AG09309 (cell line): ENCODE results near the gene UCK2.

Source experiments
- DNase-seq: peaks from one replicate; pipeline ENCODE4 v3.0.0-alpha.2; 2010; ENCODE audit warnings: low read depth
- H3K4me3 ChIP-seq: 2 replicates; pipeline ENCODE4 v1.5.1; 2011; ENCODE audit warnings: mild to moderate bottlenecking, low read depth, low read length, moderate library complexity; ENCODE audit not compliant: control insufficient read depth
- CTCF ChIP-seq: IDR thresholded peaks from 2 replicates; pipeline ENCODE4 v1.5.1; 2011; ENCODE audit warnings: mild to moderate bottlenecking, low read depth, low read length, inconsistent platforms; ENCODE audit not compliant: insufficient read depth, control insufficient read depth; ENCODE audit errors: missing control alignments

UCK2 gene

GRCh38 chr1:165902565-165902964 is 75.2 kb downstream of the UCK2 start:
- no peak for DNase-seq
- no peak for TF ChIP-seq CTCF
- H3K4me3 ChIP-seq = no peak overlapping the region

- DNase-seq = no peak
- H3K4me3 ChIP-seq = no peak overlapping the region
- TF ChIP-seq CTCF = no peak
These were observed 76.3 kb downstream of the UCK2 start for GRCh38 chr1:165903672-165904071.

GRCh38 chr1:165904948-165905347 is 77.5 kb downstream of the UCK2 start:
- no peak for TF ChIP-seq CTCF
- DNase-seq = no peak
- H3K4me3 ChIP-seq = no peak overlapping the region

GRCh38 chr1:165905853-165906252 is 78.4 kb downstream of the UCK2 start:
- no peak for TF ChIP-seq CTCF
- H3K4me3 ChIP-seq = no peak overlapping the region
- no peak for DNase-seq

GRCh38 chr1:165907256-165907857 is 79.9 kb downstream of the UCK2 start:
- TF ChIP-seq CTCF = no peak
- DNase-seq = no peak
- no peak overlapping the region for H3K4me3 ChIP-seq

GRCh38 chr1:165910764-165911421 is 83.5 kb downstream of the UCK2 start:
- DNase-seq = no peak
- H3K4me3 ChIP-seq = no peak overlapping the region
- TF ChIP-seq CTCF = no peak
